HepG2 (cell line): Measurements from ENCODE around the gene ATP8A1. TPM values are rescaled to one million over a fixed set of nuclear protein-coding genes. Genes with fewer than 3 reads are reported as not detected.

ENCODE experiments used
- CENPBD1 ChIP-seq: sonication (generic); formaldehyde crosslinking; IDR thresholded peaks from 2 replicates; pipeline ENCODE4 v1.8.0; 2022; ENCODE audit warnings: missing genetic modification reagents, low read depth, mild to moderate bottlenecking, borderline replicate concordance
- FIP1L1 ChIP-seq: fragments of 200-400 bp; formaldehyde crosslinking; IDR thresholded peaks from 2 replicates; pipeline ENCODE4 v1.6.1; 2018; ENCODE audit warnings: low read depth, mild to moderate bottlenecking, low read length, moderate library complexity, borderline replicate concordance; ENCODE audit not compliant: insufficient read depth
- KLF16 ChIP-seq, 2 experiments: sonication (generic) in 1 of 2; formaldehyde crosslinking in 1 of 2; IDR thresholded peaks; 2 replicates each; pipeline versions ENCODE4 v1.6.1 to v1.8.0; 2016 to 2023; ENCODE audit warnings: missing genetic modification reagents in 2 of 2, missing compliant biosample characterization in 1 of 2
- KLF9 ChIP-seq: IDR thresholded peaks from 2 replicates; pipeline ENCODE4 v1.6.1; 2016; ENCODE audit warnings: low read depth
- MATR3 ChIP-seq: sonication (generic); formaldehyde crosslinking; IDR thresholded peaks from 2 replicates; pipeline ENCODE4 v1.4.0; 2020; ENCODE audit warnings: missing genetic modification reagents
- NR2F6 ChIP-seq, 2 experiments: IDR thresholded peaks; 2 replicates each; pipeline ENCODE4 v1.6.1; 2016; ENCODE audit warnings: antibody characterized with exemption in 1 of 2, mild to moderate bottlenecking in 1 of 2
- PHB2 ChIP-seq: fragments of 450-650 bp; IDR thresholded peaks from 2 replicates; pipeline ENCODE4 v1.6.1; 2018; ENCODE audit not compliant: partially characterized antibody
- PRMT3 ChIP-seq: sonication (generic); formaldehyde crosslinking; IDR thresholded peaks from 2 replicates; pipeline ENCODE4 v1.8.1; 2022; ENCODE audit warnings: low read depth, mild to moderate bottlenecking, moderate library complexity, missing genetic modification reagents, borderline replicate concordance
- SMARCE1 ChIP-seq: fragments of 450-650 bp; IDR thresholded peaks from 2 replicates; pipeline ENCODE4 v1.6.1; 2017; ENCODE audit warnings: borderline replicate concordance
- SP2 ChIP-seq: sonication (generic); formaldehyde crosslinking; IDR thresholded peaks from 2 replicates; pipeline ENCODE4 v1.5.1; 2020; ENCODE audit warnings: mild to moderate bottlenecking, missing genetic modification reagents
- SRY ChIP-seq: sonication (generic); formaldehyde crosslinking; IDR thresholded peaks from 2 replicates; pipeline ENCODE4 v1.8.0; 2022; ENCODE audit warnings: mild to moderate bottlenecking, missing genetic modification reagents
- ZKSCAN1 ChIP-seq: fragments of 150-350 bp; IDR thresholded peaks from 2 replicates; pipeline ENCODE4 v1.6.1; 2014; ENCODE audit warnings: low read length
- ZNF510 ChIP-seq: sonication (generic); formaldehyde crosslinking; IDR thresholded peaks from 2 replicates; pipeline ENCODE4 v1.4.0; 2020; ENCODE audit warnings: low read depth, mild to moderate bottlenecking, missing genetic modification reagents
- polyA plus RNA-seq, 8 experiments: library from polyadenylated mRNA; depleted of rRNA in 3 of 8; stranded (reverse) in 7 of 8; unstranded in 1 of 8; fragments of >200 nt; fragmentation: Illumina TruSeq in 4 of 8; extraction: Trizol in 4 of 8; gene quantifications; 2 replicates each; pipeline versions ENCODE4 v1.2.1 to v1.2.3, GENCODE V29; 2011 to 2016; ENCODE audit warnings: low read depth in 4 of 8, missing spikeins in 1 of 8, mixed read lengths in 1 of 8; ENCODE audit not compliant: insufficient read depth in 1 of 8
- total RNA-seq, 5 experiments: library from RNA; depleted of rRNA; stranded (reverse); fragments of >200 nt; fragmentation: Illumina TruSeq; extraction: Trizol; gene quantifications; 2 replicates each; pipeline ENCODE4 v1.2.3, GENCODE V29; 2016; ENCODE audit warnings: low read depth in 1 of 5
- TF ChIP-seq, protein P1 (sequence below): sonication (generic); formaldehyde crosslinking; IDR thresholded peaks from 2 replicates; pipeline ENCODE4 v1.4.0; 2020; ENCODE audit warnings: missing genetic modification reagents, borderline replicate concordance
- TF ChIP-seq, protein P2 (sequence below): sonication (generic); formaldehyde crosslinking; IDR thresholded peaks from 2 replicates; pipeline ENCODE4 v1.4.0; 2020; ENCODE audit warnings: mild to moderate bottlenecking, missing genetic modification reagents, borderline replicate concordance

The ATP8A1 gene
- total and polyA plus RNA-seq, 2 of the 13 experiments (the other 11 are each of a cell fraction or from before 2014, with no cell fraction given), result 1.7 to 6.2 TPM

- TF ChIP-seq, protein P1, sequence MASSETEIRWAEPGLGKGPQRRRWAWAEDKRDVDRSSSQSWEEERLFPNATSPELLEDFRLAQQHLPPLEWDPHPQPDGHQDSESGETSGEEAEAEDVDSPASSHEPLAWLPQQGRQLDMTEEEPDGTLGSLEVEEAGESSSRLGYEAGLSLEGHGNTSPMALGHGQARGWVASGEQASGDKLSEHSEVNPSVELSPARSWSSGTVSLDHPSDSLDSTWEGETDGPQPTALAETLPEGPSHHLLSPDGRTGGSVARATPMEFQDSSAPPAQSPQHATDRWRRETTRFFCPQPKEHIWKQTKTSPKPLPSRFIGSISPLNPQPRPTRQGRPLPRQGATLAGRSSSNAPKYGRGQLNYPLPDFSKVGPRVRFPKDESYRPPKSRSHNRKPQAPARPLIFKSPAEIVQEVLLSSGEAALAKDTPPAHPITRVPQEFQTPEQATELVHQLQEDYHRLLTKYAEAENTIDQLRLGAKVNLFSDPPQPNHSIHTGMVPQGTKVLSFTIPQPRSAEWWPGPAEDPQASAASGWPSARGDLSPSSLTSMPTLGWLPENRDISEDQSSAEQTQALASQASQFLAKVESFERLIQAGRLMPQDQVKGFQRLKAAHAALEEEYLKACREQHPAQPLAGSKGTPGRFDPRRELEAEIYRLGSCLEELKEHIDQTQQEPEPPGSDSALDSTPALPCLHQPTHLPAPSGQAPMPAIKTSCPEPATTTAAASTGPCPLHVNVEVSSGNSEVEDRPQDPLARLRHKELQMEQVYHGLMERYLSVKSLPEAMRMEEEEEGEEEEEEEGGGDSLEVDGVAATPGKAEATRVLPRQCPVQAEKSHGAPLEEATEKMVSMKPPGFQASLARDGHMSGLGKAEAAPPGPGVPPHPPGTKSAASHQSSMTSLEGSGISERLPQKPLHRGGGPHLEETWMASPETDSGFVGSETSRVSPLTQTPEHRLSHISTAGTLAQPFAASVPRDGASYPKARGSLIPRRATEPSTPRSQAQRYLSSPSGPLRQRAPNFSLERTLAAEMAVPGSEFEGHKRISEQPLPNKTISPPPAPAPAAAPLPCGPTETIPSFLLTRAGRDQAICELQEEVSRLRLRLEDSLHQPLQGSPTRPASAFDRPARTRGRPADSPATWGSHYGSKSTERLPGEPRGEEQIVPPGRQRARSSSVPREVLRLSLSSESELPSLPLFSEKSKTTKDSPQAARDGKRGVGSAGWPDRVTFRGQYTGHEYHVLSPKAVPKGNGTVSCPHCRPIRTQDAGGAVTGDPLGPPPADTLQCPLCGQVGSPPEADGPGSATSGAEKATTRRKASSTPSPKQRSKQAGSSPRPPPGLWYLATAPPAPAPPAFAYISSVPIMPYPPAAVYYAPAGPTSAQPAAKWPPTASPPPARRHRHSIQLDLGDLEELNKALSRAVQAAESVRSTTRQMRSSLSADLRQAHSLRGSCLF, result no peak
- TF ChIP-seq SP2 (CRISPR knock-in tag), result no peak
- TF ChIP-seq NR2F6 (IDR thresholded peaks at IDR 0.05), result 0 out of 2 replicates have a peak, but pooled peaks have one; percentile 11
- TF ChIP-seq NR2F6 (CRISPR knock-in tag; IDR thresholded peaks at IDR 0.05), result no peak
- TF ChIP-seq KLF9 (CRISPR knock-in tag), result peak; percentile 65; the same call in 1 of the 2 replicates
- TF ChIP-seq CENPBD1 (CRISPR knock-in tag), result no peak
- 0 out of 2 replicates have a peak, but pooled peaks have one; percentile 45 for TF ChIP-seq ZNF510 (CRISPR knock-in tag)
- TF ChIP-seq FIP1L1, result no peak
- TF ChIP-seq ZKSCAN1, result no peak
- peak in 1 of 2 experiments; percentile 68; a peak in 2 of 4 replicates for TF ChIP-seq KLF16 (CRISPR knock-in tag; IDR thresholded peaks at IDR 0.05)
- TF ChIP-seq SRY (CRISPR knock-in tag), result no peak
- TF ChIP-seq MATR3 (CRISPR knock-in tag), result no peak
- TF ChIP-seq SMARCE1, result no peak
- TF ChIP-seq, protein P2, sequence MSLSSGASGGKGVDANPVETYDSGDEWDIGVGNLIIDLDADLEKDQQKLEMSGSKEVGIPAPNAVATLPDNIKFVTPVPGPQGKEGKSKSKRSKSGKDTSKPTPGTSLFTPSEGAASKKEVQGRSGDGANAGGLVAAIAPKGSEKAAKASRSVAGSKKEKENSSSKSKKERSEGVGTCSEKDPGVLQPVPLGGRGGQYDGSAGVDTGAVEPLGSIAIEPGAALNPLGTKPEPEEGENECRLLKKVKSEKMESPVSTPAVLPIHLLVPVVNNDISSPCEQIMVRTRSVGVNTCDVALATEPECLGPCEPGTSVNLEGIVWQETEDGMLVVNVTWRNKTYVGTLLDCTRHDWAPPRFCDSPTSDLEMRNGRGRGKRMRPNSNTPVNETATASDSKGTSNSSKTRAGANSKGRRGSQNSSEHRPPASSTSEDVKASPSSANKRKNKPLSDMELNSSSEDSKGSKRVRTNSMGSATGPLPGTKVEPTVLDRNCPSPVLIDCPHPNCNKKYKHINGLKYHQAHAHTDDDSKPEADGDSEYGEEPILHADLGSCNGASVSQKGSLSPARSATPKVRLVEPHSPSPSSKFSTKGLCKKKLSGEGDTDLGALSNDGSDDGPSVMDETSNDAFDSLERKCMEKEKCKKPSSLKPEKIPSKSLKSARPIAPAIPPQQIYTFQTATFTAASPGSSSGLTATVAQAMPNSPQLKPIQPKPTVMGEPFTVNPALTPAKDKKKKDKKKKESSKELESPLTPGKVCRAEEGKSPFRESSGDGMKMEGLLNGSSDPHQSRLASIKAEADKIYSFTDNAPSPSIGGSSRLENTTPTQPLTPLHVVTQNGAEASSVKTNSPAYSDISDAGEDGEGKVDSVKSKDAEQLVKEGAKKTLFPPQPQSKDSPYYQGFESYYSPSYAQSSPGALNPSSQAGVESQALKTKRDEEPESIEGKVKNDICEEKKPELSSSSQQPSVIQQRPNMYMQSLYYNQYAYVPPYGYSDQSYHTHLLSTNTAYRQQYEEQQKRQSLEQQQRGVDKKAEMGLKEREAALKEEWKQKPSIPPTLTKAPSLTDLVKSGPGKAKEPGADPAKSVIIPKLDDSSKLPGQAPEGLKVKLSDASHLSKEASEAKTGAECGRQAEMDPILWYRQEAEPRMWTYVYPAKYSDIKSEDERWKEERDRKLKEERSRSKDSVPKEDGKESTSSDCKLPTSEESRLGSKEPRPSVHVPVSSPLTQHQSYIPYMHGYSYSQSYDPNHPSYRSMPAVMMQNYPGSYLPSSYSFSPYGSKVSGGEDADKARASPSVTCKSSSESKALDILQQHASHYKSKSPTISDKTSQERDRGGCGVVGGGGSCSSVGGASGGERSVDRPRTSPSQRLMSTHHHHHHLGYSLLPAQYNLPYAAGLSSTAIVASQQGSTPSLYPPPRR, result no peak
- TF ChIP-seq PHB2, result no peak
- no peak for TF ChIP-seq PRMT3 (CRISPR knock-in tag)
Measured at GRCh38 chr4:42656944-42657792, at the start of gene ATP8A1 (continued).
